Measurements from ENCODE around the gene TEAD1.

- TF ChIP-seq CTCF (conservative IDR thresholded peaks at IDR 0.05; ENCODE audit: low read length) (no peak), EZH2phosphoT487 (IDR thresholded peaks at IDR 0.05; ENCODE audit: borderline replicate concordance, low read depth, low read length) (no peak)
Observed at GRCh38 chr11:12624595-12624994, 49.6 kb upstream of the TEAD1 start.
